ENCODE results near the gene MMP24OS.
A peak's percentile ranks its signal among the peaks of the same experiment; 100 is the strongest.
"Not testable (repeated sequence)": the region's sequence is repeated elsewhere in the genome, so short reads cannot be mapped to it uniquely, and the experiment has no call there.

MMP24OS gene

DNA sequence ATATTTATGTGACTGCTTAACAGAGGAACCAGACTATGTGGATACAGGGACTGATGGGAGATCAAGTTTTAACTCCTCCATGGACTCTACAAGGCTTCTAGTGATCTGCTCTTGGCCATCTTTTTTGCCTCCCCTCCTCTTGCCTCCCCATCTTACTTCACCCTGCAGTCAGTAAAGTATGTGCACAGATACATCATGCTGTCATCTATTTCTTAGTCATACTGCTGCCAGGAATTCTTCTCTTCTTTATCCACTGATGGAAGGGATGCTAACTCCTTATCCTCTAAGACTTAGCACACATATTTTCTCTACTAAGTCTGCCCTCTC is 41.9 kb upstream of the MMP24OS start:
- TF ChIP-seq, protein P1, sequence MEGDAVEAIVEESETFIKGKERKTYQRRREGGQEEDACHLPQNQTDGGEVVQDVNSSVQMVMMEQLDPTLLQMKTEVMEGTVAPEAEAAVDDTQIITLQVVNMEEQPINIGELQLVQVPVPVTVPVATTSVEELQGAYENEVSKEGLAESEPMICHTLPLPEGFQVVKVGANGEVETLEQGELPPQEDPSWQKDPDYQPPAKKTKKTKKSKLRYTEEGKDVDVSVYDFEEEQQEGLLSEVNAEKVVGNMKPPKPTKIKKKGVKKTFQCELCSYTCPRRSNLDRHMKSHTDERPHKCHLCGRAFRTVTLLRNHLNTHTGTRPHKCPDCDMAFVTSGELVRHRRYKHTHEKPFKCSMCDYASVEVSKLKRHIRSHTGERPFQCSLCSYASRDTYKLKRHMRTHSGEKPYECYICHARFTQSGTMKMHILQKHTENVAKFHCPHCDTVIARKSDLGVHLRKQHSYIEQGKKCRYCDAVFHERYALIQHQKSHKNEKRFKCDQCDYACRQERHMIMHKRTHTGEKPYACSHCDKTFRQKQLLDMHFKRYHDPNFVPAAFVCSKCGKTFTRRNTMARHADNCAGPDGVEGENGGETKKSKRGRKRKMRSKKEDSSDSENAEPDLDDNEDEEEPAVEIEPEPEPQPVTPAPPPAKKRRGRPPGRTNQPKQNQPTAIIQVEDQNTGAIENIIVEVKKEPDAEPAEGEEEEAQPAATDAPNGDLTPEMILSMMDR (conservative IDR thresholded peaks at IDR 0.05; ENCODE audit: low read length), result no peak
- no peak overlapping the region for H3K4me3 ChIP-seq (ENCODE audit: low read length)
- no peak for DNase-seq (ENCODE audit: low read depth)

DNA sequence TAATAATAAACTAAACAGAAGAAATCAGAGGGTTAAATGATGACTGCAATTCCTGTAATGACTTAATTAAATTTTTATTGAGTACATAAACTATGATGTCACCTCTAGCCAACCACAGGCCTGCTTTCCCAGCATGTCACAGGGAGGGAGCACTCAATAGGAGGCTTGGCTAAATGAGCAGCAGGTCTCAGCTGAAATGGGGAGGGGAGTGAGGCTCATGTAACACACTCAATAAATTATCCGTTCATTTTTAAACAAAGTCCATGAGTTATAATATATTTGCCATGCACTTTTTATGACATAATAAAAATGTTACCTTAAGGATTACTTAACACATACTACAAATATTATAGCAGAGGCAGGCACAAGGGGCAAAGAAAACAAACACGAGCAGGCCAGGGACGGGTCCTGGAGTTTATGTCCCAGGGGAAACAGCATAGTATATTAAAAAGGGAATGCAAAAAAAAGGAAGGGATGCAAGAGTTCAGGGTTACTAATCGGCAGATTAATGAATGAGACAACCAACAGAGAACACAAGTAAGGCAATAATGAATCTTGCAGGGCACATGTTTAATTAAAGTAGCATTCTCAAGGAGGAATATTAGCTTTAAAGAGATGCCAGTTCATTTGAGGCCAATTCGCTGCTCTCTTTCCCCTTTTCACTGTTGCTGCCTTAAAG is 41.4 kb upstream of the MMP24OS start:
- TF ChIP-seq, protein P1 (conservative IDR thresholded peaks at IDR 0.05; ENCODE audit: low read length), result no peak
- no peak for DNase-seq (ENCODE audit: low read depth)
- no peak overlapping the region for H3K4me3 ChIP-seq (ENCODE audit: low read length)

DNA sequence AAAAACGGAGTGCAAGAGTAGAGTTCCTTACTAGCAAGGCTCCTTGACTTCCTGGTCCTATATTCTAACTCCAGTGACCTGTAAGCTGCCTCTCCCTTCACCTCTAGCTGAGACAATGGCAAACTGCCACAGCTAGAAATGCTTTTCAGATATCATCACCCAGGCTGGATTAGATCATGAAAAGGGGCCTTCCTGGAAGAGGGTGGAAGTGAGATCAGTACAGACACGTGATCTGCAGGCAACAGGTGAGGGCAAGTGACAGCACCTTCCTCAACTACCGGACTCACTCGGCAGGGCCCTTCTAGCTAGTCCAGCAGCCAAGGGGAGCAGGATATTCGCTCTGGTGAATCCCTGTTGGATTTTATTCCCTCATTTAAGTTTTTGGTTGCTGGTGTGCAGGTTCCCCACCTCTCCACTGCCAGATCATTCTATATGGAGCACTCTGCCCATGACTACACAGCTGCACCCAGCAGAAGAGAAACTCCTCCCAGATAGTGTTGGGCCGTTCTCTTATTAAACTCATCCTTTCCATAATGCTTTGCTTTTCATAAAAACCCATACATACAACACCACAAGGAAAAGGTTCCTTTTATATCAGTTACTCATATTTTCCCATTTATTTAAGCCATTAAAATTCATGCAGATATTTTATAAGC is 40.7 kb upstream of the MMP24OS start:
- TF ChIP-seq, protein P1 (conservative IDR thresholded peaks at IDR 0.05; ENCODE audit: low read length), result no peak
- peak; percentile 66 for DNase-seq (ENCODE audit: low read depth)
- H3K4me3 ChIP-seq (ENCODE audit: low read length), result no peak overlapping the region

DNA sequence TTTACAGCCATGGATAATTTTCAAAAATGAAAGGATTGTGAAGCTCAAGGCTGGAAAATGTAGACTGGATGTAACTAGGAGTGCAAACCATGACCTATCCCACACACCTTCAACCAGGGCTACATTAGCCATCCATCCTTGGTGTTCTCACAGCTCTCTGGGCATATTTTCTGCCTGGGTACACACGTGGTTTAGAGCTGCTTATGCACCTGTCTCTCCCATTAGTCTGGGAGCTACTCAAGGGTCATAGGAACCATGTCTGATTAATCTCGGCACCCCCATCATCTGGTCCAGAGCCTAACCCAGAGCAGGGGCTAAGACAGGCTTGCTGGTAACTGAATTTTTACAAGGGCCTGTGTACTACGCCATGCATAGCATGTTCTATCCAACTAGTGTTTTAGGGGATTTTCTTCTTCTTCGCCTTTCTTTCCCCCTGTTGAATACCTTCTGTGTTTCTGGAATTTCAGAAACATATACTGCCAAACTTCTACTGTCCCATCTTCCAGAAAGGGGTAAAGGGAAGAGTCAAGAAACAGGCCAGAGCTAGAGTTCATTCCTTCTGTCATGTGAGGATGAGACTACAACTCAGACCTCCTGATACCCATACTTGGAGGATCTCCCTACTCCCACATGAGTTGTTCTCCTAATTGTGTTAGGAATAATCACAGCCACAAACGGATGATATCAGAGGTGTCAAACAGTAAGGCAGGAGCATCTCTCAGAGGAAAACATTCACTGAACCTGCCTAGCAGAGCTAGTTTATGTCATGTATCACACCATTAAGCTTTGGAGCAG is 39.7 kb upstream of the MMP24OS start:
- no peak overlapping the region for H3K4me3 ChIP-seq (ENCODE audit: low read length)
- TF ChIP-seq, protein P1 (conservative IDR thresholded peaks at IDR 0.05; ENCODE audit: low read length), result no peak
- no peak for DNase-seq (ENCODE audit: low read depth)

DNA sequence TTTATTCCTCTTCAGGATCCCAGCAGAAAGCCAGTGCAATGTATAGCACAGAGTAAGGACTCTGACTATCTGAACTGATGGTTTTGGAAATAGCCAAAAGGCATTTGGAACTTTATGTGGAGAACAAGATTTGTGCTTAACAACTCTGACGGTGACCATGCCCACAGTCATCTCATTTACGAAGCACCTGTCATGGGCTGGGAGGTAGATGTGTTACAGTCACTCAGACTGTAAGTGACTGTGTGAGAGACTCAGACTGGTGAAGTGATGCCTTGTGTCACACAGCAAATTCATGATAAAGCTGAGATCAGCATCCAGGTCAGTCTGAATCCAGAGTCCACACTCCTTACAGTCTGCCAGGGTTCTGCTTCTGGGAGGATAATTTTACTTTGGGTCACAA is 38.2 kb upstream of the MMP24OS start:
- TF ChIP-seq, protein P1 (conservative IDR thresholded peaks at IDR 0.05; ENCODE audit: low read length), result no peak
- no peak for DNase-seq (ENCODE audit: low read depth)
- H3K4me3 ChIP-seq (ENCODE audit: low read length), result no peak overlapping the region

DNA sequence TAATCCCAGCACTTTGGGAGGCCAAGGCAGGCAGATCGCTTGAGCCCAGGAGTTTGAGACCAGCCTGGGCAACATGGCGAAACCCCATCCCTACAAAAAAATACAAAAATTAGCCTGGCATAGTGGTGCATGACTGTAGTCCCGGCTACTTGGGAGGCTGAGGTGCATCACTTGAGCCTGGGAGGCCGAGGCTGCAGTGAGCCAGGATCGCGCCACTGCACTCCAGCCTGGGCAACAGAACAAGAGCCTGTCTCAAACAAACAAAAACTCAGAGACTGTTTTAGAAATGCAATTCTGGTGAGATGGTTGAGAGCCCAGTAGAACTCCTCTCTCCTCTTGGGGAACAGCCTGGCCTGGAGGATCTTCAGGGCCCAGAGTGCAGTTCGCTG is 37.7 kb upstream of the MMP24OS start:
- DNase-seq (ENCODE audit: low read depth), result peak; percentile 44
- H3K4me3 ChIP-seq (ENCODE audit: low read length), result not testable (repeated sequence)

DNA sequence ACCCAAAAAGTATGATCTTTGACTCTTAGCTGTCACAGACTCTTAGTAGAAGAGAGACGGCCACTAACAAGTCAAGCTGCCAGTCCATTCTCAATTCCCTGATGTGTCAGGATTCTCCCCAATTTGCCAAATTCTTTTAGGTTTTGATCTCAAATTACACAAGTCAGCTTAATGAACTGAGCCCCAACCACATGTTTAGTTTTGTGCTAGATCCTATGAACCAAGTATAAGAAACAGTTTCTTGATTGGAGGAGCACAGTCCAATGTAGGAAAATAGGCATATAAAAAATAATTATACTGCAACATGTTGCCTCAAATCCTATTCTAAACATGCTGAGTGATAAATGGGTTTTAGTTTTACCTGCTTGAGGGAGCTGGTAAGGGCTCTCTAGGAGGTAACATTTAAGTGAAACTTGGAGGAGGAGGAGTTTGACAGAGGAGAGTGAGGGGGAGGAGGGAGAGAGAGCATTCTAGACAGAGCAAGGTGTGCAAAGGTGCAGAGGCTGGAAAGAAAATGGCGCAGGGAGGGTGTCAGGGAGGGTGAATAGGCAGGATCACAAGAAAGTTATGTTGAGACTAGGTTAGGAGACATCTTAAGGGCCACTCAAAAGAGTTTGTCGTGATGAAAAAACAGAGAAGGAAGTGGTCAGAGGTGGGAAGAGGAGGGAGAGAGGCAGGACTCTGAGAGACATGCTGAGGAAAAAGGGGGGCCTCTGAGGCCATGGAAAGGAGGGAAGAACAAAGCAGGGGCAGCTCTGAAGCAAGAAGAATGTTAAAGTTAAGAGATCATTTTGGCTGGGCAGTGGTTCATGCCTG is 37.1 kb upstream of the MMP24OS start:
- TF ChIP-seq, protein P1 (conservative IDR thresholded peaks at IDR 0.05; ENCODE audit: low read length), result no peak
- H3K4me3 ChIP-seq (ENCODE audit: low read length), result no peak overlapping the region
- peak; percentile 54 for DNase-seq (ENCODE audit: low read depth)

Measured in AG10803 (cell line).